H1 (cell line): ENCODE results near the gene EEPD1. TPM values are rescaled to one million over a fixed set of nuclear protein-coding genes. Genes with fewer than 3 reads are reported as not detected.

Source experiments
- CTCF ChIA-PET: fragments of 300-600 bp; sonication (Branson Sonifier 250); formaldehyde crosslinking; loops from one replicate; lab custom pipeline; 2021; ENCODE audit not compliant: partially characterized antibody; lab: Charles Lee
- POLR2A ChIA-PET: fragments of 300-600 bp; sonication (Branson Sonifier 250); formaldehyde crosslinking; loops from one replicate; lab custom pipeline; 2021; ENCODE audit warnings: inconsistent platforms; ENCODE audit not compliant: partially characterized antibody; lab: Charles Lee
- DNase-seq, 2 experiments: peaks; one replicate each; pipeline versions ENCODE4 v3.0.0 to v3.0.0-alpha.2; 2010 to 2022; ENCODE audit warnings: low spot score in 2 of 2, low read depth in 1 of 2, mixed read lengths in 1 of 2
- FAIRE-seq: peaks from 2 replicates; lab custom pipeline; 2011; peaks lifted over from hg19 to GRCh38; lab: Jason Lieb, UNC
- H2AFZ ChIP-seq: 2 replicates; pipeline ENCODE4 v1.8.1; 2012; ENCODE audit warnings: low read length, inconsistent platforms
- H2AK5ac ChIP-seq: 2 replicates; pipeline ENCODE4 v1.6.1; 2013; ENCODE audit warnings: low read depth, low read length
- H2BK120ac ChIP-seq: replicated peaks from 2 replicates; pipeline ENCODE3; 2013; ENCODE audit warnings: low read depth, low read length, inconsistent platforms
- H2BK12ac ChIP-seq: 2 replicates; pipeline ENCODE4 v1.6.1; 2013; ENCODE audit warnings: low read depth, low read length
- H2BK15ac ChIP-seq: 2 replicates; pipeline ENCODE4 v1.6.1; 2013; ENCODE audit warnings: low read length
- H2BK20ac ChIP-seq: 2 replicates; pipeline ENCODE4 v1.6.1; 2013; ENCODE audit warnings: low read length
- H2BK5ac ChIP-seq: 2 replicates; pipeline ENCODE4 v1.6.1; 2013; ENCODE audit warnings: low read depth, low read length
- H3K14ac ChIP-seq: 2 replicates; pipeline ENCODE4 v1.6.1; 2013; ENCODE audit warnings: inconsistent platforms; ENCODE audit not compliant: insufficient read length
- H3K18ac ChIP-seq: 2 replicates; pipeline ENCODE4 v1.6.1; 2013; ENCODE audit warnings: low read length; ENCODE audit errors: extremely low read depth
- H3K23ac ChIP-seq: 2 replicates; pipeline ENCODE4 v1.6.1; 2013; ENCODE audit warnings: inconsistent platforms; ENCODE audit not compliant: insufficient read length
- H3K23me2 ChIP-seq: 2 replicates; pipeline ENCODE4 v1.6.1; 2013; ENCODE audit warnings: low read depth, low read length
- H3K27ac ChIP-seq: 2 replicates; pipeline ENCODE4 v1.6.1; 2011; ENCODE audit warnings: low read depth, low read length, inconsistent platforms
- H3K27me3 ChIP-seq, 4 experiments: replicated peaks in 1 of 4; 1 replicate in 1 of 4; 2 replicates in 3 of 4; pipeline versions ENCODE4 v1.6.1 to v1.8.1; 2011 to 2013; ENCODE audit warnings: low read length in 3 of 4, mild to moderate bottlenecking in 3 of 4, inconsistent platforms in 2 of 4, mixed read lengths in 2 of 4, moderate library complexity in 1 of 4; ENCODE audit not compliant: control insufficient read depth in 3 of 4, insufficient read depth in 3 of 4; ENCODE audit errors: extremely low read depth in 1 of 4
- H3K36me3 ChIP-seq, 4 experiments: 2 replicates each; pipeline versions ENCODE4 v1.6.1 to v1.8.1; 2011 to 2013; ENCODE audit warnings: mild to moderate bottlenecking in 4 of 4, low read length in 3 of 4, moderate library complexity in 2 of 4, control low read depth in 1 of 4, inconsistent platforms in 1 of 4; ENCODE audit not compliant: insufficient read depth in 4 of 4, control insufficient read depth in 2 of 4
- H3K4ac ChIP-seq: replicated peaks from 2 replicates; pipeline ENCODE3; 2013; ENCODE audit warnings: low read length, low read depth, mixed read lengths, inconsistent platforms; ENCODE audit not compliant: insufficient read length
- H3K4me1 ChIP-seq, 4 experiments: replicated peaks in 1 of 4; 1 replicate in 1 of 4; 2 replicates in 3 of 4; pipeline versions ENCODE4 v1.6.1 to v1.8.1; 2011 to 2013; ENCODE audit warnings: low read length in 3 of 4, inconsistent platforms in 2 of 4, mixed read lengths in 1 of 4; ENCODE audit not compliant: insufficient read depth in 4 of 4, control insufficient read depth in 3 of 4
- H3K4me2 ChIP-seq, 2 experiments: 2 replicates each; pipeline versions ENCODE4 v1.6.1 to v1.8.1; 2011 to 2013; ENCODE audit warnings: low read depth in 2 of 2, low read length in 2 of 2, control low read depth in 1 of 2, inconsistent platforms in 1 of 2, mild to moderate bottlenecking in 1 of 2; ENCODE audit not compliant: insufficient read depth in 1 of 2
- H3K4me3 ChIP-seq, 4 experiments: fragments of 200-600, 300-600 bp in 1 of 4; sonication (generic), shearing (Covaris generic), sonication (Bioruptor Twin) in 1 of 4; 2 replicates each; pipeline versions ENCODE4 v1.5.1 to v1.8.1; 2011 to 2016; ENCODE audit warnings: low read length in 4 of 4, low read depth in 3 of 4, control low read depth in 2 of 4, inconsistent platforms in 2 of 4, mild to moderate bottlenecking in 2 of 4, mixed read lengths in 1 of 4, moderate library complexity in 1 of 4; ENCODE audit not compliant: insufficient read depth in 2 of 4; ENCODE audit errors: extremely low read depth in 1 of 4
- H3K56ac ChIP-seq: replicated peaks from 2 replicates; pipeline ENCODE3; 2013; ENCODE audit warnings: low read depth, mild to moderate bottlenecking, mixed read lengths, low read length, inconsistent platforms; ENCODE audit not compliant: insufficient read length
- H3K79me1 ChIP-seq: 2 replicates; pipeline ENCODE4 v1.6.1; 2013; ENCODE audit warnings: low read depth, low read length, control low read depth
- H3K79me2 ChIP-seq, 2 experiments: 2 replicates each; pipeline versions ENCODE4 v1.6.1 to v1.8.1; 2012 to 2013; ENCODE audit warnings: low read length in 2 of 2, mild to moderate bottlenecking in 2 of 2, inconsistent platforms in 1 of 2; ENCODE audit not compliant: insufficient read depth in 2 of 2, control insufficient read depth in 1 of 2
- H3K9ac ChIP-seq, 4 experiments: replicated peaks in 1 of 4; 1 replicate in 1 of 4; 2 replicates in 3 of 4; pipeline versions ENCODE4 v1.6.1 to v1.8.1; 2011 to 2013; ENCODE audit warnings: low read depth in 3 of 4, low read length in 3 of 4, control low read depth in 2 of 4, mild to moderate bottlenecking in 2 of 4, moderate library complexity in 2 of 4, inconsistent platforms in 1 of 4; ENCODE audit errors: extremely low read depth in 1 of 4
- H3K9me3 ChIP-seq, 2 experiments: 2 replicates each; pipeline versions ENCODE4 v1.6.1 to v1.8.1; 2012 to 2013; ENCODE audit warnings: mild to moderate bottlenecking in 2 of 2, moderate library complexity in 2 of 2, control low read depth in 1 of 2, inconsistent platforms in 1 of 2, low read depth in 1 of 2, low read length in 1 of 2, mixed read lengths in 1 of 2; ENCODE audit not compliant: insufficient read depth in 2 of 2
- H4K20me1 ChIP-seq, 2 experiments: replicated peaks in 1 of 2; 2 replicates each; pipeline versions ENCODE3 to v1.8.1; 2011 to 2013; ENCODE audit warnings: inconsistent platforms in 2 of 2, low read length in 2 of 2, mild to moderate bottlenecking in 1 of 2; ENCODE audit not compliant: insufficient read depth in 2 of 2, control insufficient read depth in 1 of 2
- H4K5ac ChIP-seq: 2 replicates; pipeline ENCODE4 v1.6.1; 2013; ENCODE audit warnings: low read length, low read depth, mixed read lengths, inconsistent platforms; ENCODE audit not compliant: insufficient read length
- H4K8ac ChIP-seq: 2 replicates; pipeline ENCODE4 v1.8.0; 2013; ENCODE audit warnings: mild to moderate bottlenecking, moderate library complexity, low read length, inconsistent platforms; ENCODE audit not compliant: insufficient read depth; ENCODE audit errors: extremely low read depth
- H4K91ac ChIP-seq: replicated peaks from 2 replicates; pipeline ENCODE3; 2013; ENCODE audit warnings: low read length, mixed read lengths, inconsistent platforms; ENCODE audit not compliant: insufficient read length
- CTBP2 ChIP-seq: IDR thresholded peaks from 2 replicates; pipeline ENCODE4 v1.7.0; 2011; ENCODE audit warnings: borderline replicate concordance, mild to moderate bottlenecking, moderate library complexity, mixed read lengths, low read length; ENCODE audit not compliant: insufficient read depth, insufficient read length
- EGR1 ChIP-seq: IDR thresholded peaks from 2 replicates; pipeline ENCODE4 v1.6.1; 2011; ENCODE audit warnings: low read depth, low read length, borderline replicate concordance
- EP300 ChIP-seq, 2 experiments: IDR thresholded peaks; 1 replicate in 1 of 2; 2 replicates in 1 of 2; pipeline ENCODE4 v1.6.1; 2011 to 2012; ENCODE audit warnings: low read depth in 2 of 2, low read length in 2 of 2, mild to moderate bottlenecking in 2 of 2, borderline replicate concordance in 1 of 2, inconsistent platforms in 1 of 2, moderate library complexity in 1 of 2
- GTF2F1 ChIP-seq: IDR thresholded peaks from 2 replicates; pipeline ENCODE4 v1.6.1; 2012; ENCODE audit warnings: low read depth, low read length, improper control_type of control experiment, borderline replicate concordance
- KDM4A ChIP-seq: IDR thresholded peaks from one replicate; pipeline ENCODE4 v1.7.1; 2012; ENCODE audit warnings: low read depth, mild to moderate bottlenecking, moderate library complexity, low read length, inconsistent platforms; ENCODE audit not compliant: severe bottlenecking
- RNF2 ChIP-seq: fragments of 200-900, 300-1000 bp; sonication (generic); IDR thresholded peaks from 2 replicates; pipeline ENCODE4 v1.7.1; 2016; ENCODE audit warnings: borderline replicate concordance, low read depth, mild to moderate bottlenecking, antibody characterized with exemption, low read length; ENCODE audit not compliant: poor library complexity, severe bottlenecking; ENCODE audit errors: missing control alignments
- SIN3A ChIP-seq, 2 experiments: IDR thresholded peaks in 1 of 2; conservative IDR thresholded peaks in 1 of 2; 2 replicates each; pipeline ENCODE4 v1.6.1; 2011 to 2012; ENCODE audit warnings: low read length in 2 of 2, improper control_type of control experiment in 1 of 2, low read depth in 1 of 2, mild to moderate bottlenecking in 1 of 2
- TAF1 ChIP-seq: IDR thresholded peaks from 2 replicates; pipeline ENCODE4 v1.6.1; 2011; ENCODE audit warnings: mild to moderate bottlenecking, low read depth, low read length
- TBP ChIP-seq: IDR thresholded peaks from 2 replicates; pipeline ENCODE4 v1.6.1; 2011; ENCODE audit warnings: low read depth, low read length, improper control_type of control experiment
- USF2 ChIP-seq: IDR thresholded peaks from 2 replicates; pipeline ENCODE4 v1.6.1; 2011; ENCODE audit warnings: low read length, improper control_type of control experiment
- YY1 ChIP-seq: IDR thresholded peaks from 2 replicates; pipeline ENCODE4 v1.6.1; 2011; ENCODE audit warnings: low read depth, mild to moderate bottlenecking, low read length
- ZNF274 ChIP-seq: IDR thresholded peaks from 2 replicates; pipeline ENCODE4 v1.7.0; 2012; ENCODE audit warnings: low read length, borderline replicate concordance; ENCODE audit errors: extremely low read depth
- WGBS, 2 experiments: shearing (Covaris generic) in 1 of 2; methylation state at CpG; one replicate each; pipeline versions ENCODE4 v1.1.6 to v1.1.7; 2013 to 2015; ENCODE audit warnings: low lambda C conversion rate in 2 of 2, mixed read lengths in 2 of 2, inconsistent platforms in 1 of 2, low coverage in 1 of 2, missing lambda C conversion rate in 1 of 2; ENCODE audit not compliant: insufficient replicate concordance in 2 of 2, insufficient coverage in 1 of 2, insufficient read length in 1 of 2; ENCODE audit errors: extremely low coverage in 1 of 2, missing lambda C conversion rate in 1 of 2; 5-methylcytosine and 5-hydroxymethylcytosine counted together
- polyA plus RNA-seq, 7 experiments: library from polyadenylated mRNA; depleted of rRNA in 3 of 7; stranded (reverse) in 5 of 7; unstranded in 2 of 7; fragments of >200 nt in 5 of 7; fragments of 200-250 nt in 2 of 7; gene quantifications; 1 replicate in 5 of 7; 2 replicates in 1 of 7; 4 replicates in 1 of 7; pipeline versions ENCODE4 v1.2.1 to v1.2.3, GENCODE V29; 2011 to 2013; ENCODE audit warnings: missing spikeins in 2 of 7, mixed read lengths in 2 of 7
- total RNA-seq: library from RNA; stranded (reverse); fragmentation: NEBNext Ultra II Directional; extraction: Animal tissue kit (Norgen Biotek cat#: 25700); gene quantifications from 2 replicates; pipeline ENCODE4 v1.2.1, GENCODE V29; 2021

Gene EEPD1
- total and polyA plus RNA-seq, 2 of the 8 experiments (the other 6 are each of a cell fraction or from before 2014, with no cell fraction given): 3.1 to 7.8 TPM

GRCh38 chr7:36114355-36114754, 38.7 kb upstream of the EEPD1 start:
- Histone ChIP-seq H3K27ac (no peak overlapping the region), H3K23ac (no peak overlapping the region), H3K4ac (no peak overlapping the region), H3K27me3 (no peaks in the 10 kb centered on the region), H3K79me1 (no peaks in the 10 kb centered on the region), H4K20me1 (no peaks in the 10 kb centered on the region), H3K4me1 (peaks cover 0 to 4% (median 0%) of the 10 kb centered on the region in 4 experiments; a peak in 1 of 7 replicates), H3K4me3 (no peak overlapping the region), H4K91ac (no peak overlapping the region), H2BK12ac (no peak overlapping the region), H3K36me3 (no peaks in the 10 kb centered on the region), H3K79me2 (no peaks in the 10 kb centered on the region), H3K18ac (no peak overlapping the region), H2BK15ac (no peak overlapping the region), H3K23me2 (no peaks in the 10 kb centered on the region), H4K8ac (no peak overlapping the region), H2BK20ac (no peak overlapping the region), H3K4me2 (no peak overlapping the region), H2BK5ac (no peak overlapping the region), H3K56ac (no peak overlapping the region), H3K9me3 (no peaks in the 10 kb centered on the region), H2AFZ (no peak overlapping the region), H2AK5ac (no peak overlapping the region), H3K9ac (no peak overlapping the region), H2BK120ac (no peak overlapping the region), H3K14ac (no peak overlapping the region), H4K5ac (no peak overlapping the region)
- ChIA-PET CTCF (interaction anchor here (0.9 to 1.9 kb wide), 3 partner anchors 16 to 134 kb away, joined by 3 to 5 read pairs (median 3); no protein-coding TSS in a partner anchor), POLR2A (no interaction called here)
- FAIRE-seq (no peak), DNase-seq (no peak)
- 92% methylated on average over 1 of the region's 1 CpG; no CpG with 5 or more reads in 1 of the 2 experiments for WGBS, 2 experiments
- TF ChIP-seq SIN3A (conservative IDR thresholded peaks at IDR 0.05 in 1 of 2, IDR thresholded peaks at IDR 0.05 in 1 of 2; ENCODE audit: low read depth in 1 of 2, low read length in 2 of 2) (no peak), KDM4A (no peak), TBP (no peak), CTBP2 (no peak), ZNF274 (no peak), GTF2F1 (no peak), YY1 (no peak), USF2 (no peak), EP300 (IDR thresholded peaks at IDR 0.05; ENCODE audit: borderline replicate concordance in 1 of 2, low read depth in 2 of 2, low read length in 2 of 2) (no peak), TAF1 (no peak), EGR1 (no peak), RNF2 (no peak)
